GM21528 (cell line): ENCODE results near the gene TFIP11.

ENCODE experiments used
- ATAC-seq: cut with Tn5 transposase; IDR thresholded peaks from one replicate; pipeline ENCODE4 v1.9.1; 2021; ENCODE audit warnings: mild to moderate bottlenecking, moderate library complexity; ENCODE audit not compliant: unreplicated experiment, low FRiP score

The TFIP11 gene

GRCh38 chr22:26453216-26453615, 59.1 kb downstream of the TFIP11 start:
- no peak for ATAC-seq

GRCh38 chr22:26452236-26453016, 59.8 kb downstream of the TFIP11 start:
- no peak for ATAC-seq

- ATAC-seq = no peak
Measured at GRCh38 chr22:26450453-26451185, 61.7 kb downstream of the TFIP11 start.

- no peak for ATAC-seq
Measured at GRCh38 chr22:26448941-26449340, 63.3 kb downstream of the TFIP11 start.

GRCh38 chr22:26448334-26448733, 63.9 kb downstream of the TFIP11 start:
- ATAC-seq = no peak

- no peak for ATAC-seq
Measured at GRCh38 chr22:26447584-26448329, 64.5 kb downstream of the TFIP11 start.

GRCh38 chr22:26446808-26447515, 65.3 kb downstream of the TFIP11 start:
- no peak for ATAC-seq

- ATAC-seq = no peak
Measured at GRCh38 chr22:26445577-26446275, 66.5 kb downstream of the TFIP11 start.

- ATAC-seq = no peak
Measured at GRCh38 chr22:26444777-26445176, 67.5 kb downstream of the TFIP11 start.

GRCh38 chr22:26443901-26444690, 68.2 kb downstream of the TFIP11 start:
- ATAC-seq = no peak

GRCh38 chr22:26442086-26442756, 70.1 kb downstream of the TFIP11 start:
- ATAC-seq = no peak
